IMR-90 (cell line): ENCODE measurements around the gene NDUFA7. TPM values are rescaled to one million over a fixed set of nuclear protein-coding genes. Genes with fewer than 3 reads are reported as not detected.

ENCODE experiments used
- ATAC-seq: fragments of 200-7000 bp; cut with Tn5 transposase; 2 replicates; pipeline ENCODE4 v1.9.1; 2020; ENCODE audit warnings: low read depth, mild to moderate bottlenecking, moderate library complexity
- BruUV-seq: library from RNA; stranded (reverse); fragments of 400-500 nt; replicated peaks from 2 replicates; lab custom pipeline; 2021; lab: Mats Ljungman, UMichigan
- CTCF ChIA-PET: fragments of 300-600 bp; formaldehyde crosslinking; extraction: SDS; loops from one replicate; lab custom pipeline; 2021; ENCODE audit warnings: antibody characterized with exemption; lab: Yijun Ruan, JAX
- POLR2A ChIA-PET: fragments of 300-600 bp; sonication (Branson Sonifier 250); formaldehyde crosslinking; loops from one replicate; lab custom pipeline; 2022; ENCODE audit warnings: antibody characterized with exemption; ENCODE audit not compliant: unreplicated experiment; lab: Charles Lee
- DNase-seq: peaks from one replicate; pipeline ENCODE4 v3.0.0; 2013
- H2AFZ ChIP-seq: replicated peaks from 2 replicates; pipeline ENCODE3; 2013; ENCODE audit warnings: low read length, mild to moderate bottlenecking; ENCODE audit not compliant: poor library complexity
- H2AK5ac ChIP-seq: 2 replicates; pipeline ENCODE4 v1.6.1; 2013; ENCODE audit warnings: low read depth, low read length, inconsistent platforms
- H2AK9ac ChIP-seq: replicated peaks from 2 replicates; pipeline ENCODE3; 2013; ENCODE audit warnings: mild to moderate bottlenecking, low read depth, low read length, moderate library complexity; ENCODE audit not compliant: poor library complexity
- H2BK120ac ChIP-seq: 2 replicates; pipeline ENCODE4 v1.6.1; 2013; ENCODE audit warnings: low read depth, low read length, inconsistent platforms
- H2BK15ac ChIP-seq: 3 replicates; pipeline ENCODE4 v1.6.1; 2013; ENCODE audit warnings: low read depth, low read length, inconsistent platforms
- H2BK20ac ChIP-seq: 2 replicates; pipeline ENCODE4 v1.6.1; 2013; ENCODE audit warnings: low read depth, mild to moderate bottlenecking, inconsistent platforms, low read length, moderate library complexity
- H2BK5ac ChIP-seq: 2 replicates; pipeline ENCODE4 v1.6.1; 2013; ENCODE audit warnings: mild to moderate bottlenecking, low read depth, low read length, inconsistent platforms; ENCODE audit not compliant: poor library complexity, severe bottlenecking
- H3K14ac ChIP-seq: replicated peaks from 2 replicates; pipeline ENCODE4 v1.6.1; 2013; ENCODE audit warnings: low read depth, low read length, inconsistent platforms
- H3K18ac ChIP-seq: 2 replicates; pipeline ENCODE4 v1.6.1; 2013; ENCODE audit warnings: low read depth, low read length, control low read depth
- H3K23ac ChIP-seq: 2 replicates; pipeline ENCODE4 v1.6.1; 2013; ENCODE audit warnings: low read depth, low read length, inconsistent platforms
- H3K27ac ChIP-seq: 2 replicates; pipeline ENCODE4 v1.5.1; 2013; ENCODE audit warnings: mild to moderate bottlenecking, control low read depth, low read length; ENCODE audit not compliant: insufficient read depth
- H3K27me3 ChIP-seq: 2 replicates; pipeline ENCODE4 v1.6.1; 2013; ENCODE audit warnings: low read length; ENCODE audit not compliant: control insufficient read depth, insufficient read depth
- H3K36me3 ChIP-seq: 2 replicates; pipeline ENCODE4 v1.6.1; 2013; ENCODE audit warnings: low read length, mixed read lengths; ENCODE audit not compliant: control insufficient read depth, insufficient read depth
- H3K4ac ChIP-seq: 2 replicates; pipeline ENCODE4 v1.6.1; 2013; ENCODE audit warnings: low read depth, low read length, inconsistent platforms
- H3K4me1 ChIP-seq: 2 replicates; pipeline ENCODE4 v1.6.1; 2013; ENCODE audit warnings: low read length, mixed read lengths; ENCODE audit not compliant: control insufficient read depth, insufficient read depth
- H3K4me2 ChIP-seq: 2 replicates; pipeline ENCODE4 v1.6.1; 2013; ENCODE audit warnings: low read depth, mild to moderate bottlenecking, control low read depth, low read length, moderate library complexity
- H3K4me3 ChIP-seq: 2 replicates; pipeline ENCODE4 v1.5.1; 2013; ENCODE audit warnings: low read depth, mild to moderate bottlenecking, control low read depth, low read length, moderate library complexity; ENCODE audit not compliant: insufficient read depth
- H3K56ac ChIP-seq: 2 replicates; pipeline ENCODE4 v1.6.1; 2013; ENCODE audit warnings: low read length, inconsistent platforms; ENCODE audit not compliant: insufficient read depth; ENCODE audit errors: extremely low read depth
- H3K79me1 ChIP-seq, 2 experiments: 2 replicates each; pipeline ENCODE4 v1.6.1; 2013; ENCODE audit warnings: low read length in 2 of 2, inconsistent platforms in 1 of 2, low read depth in 1 of 2
- H3K9ac ChIP-seq: 2 replicates; pipeline ENCODE4 v1.6.1; 2013; ENCODE audit warnings: low read depth, low read length, control low read depth
- H3K9me1 ChIP-seq: 2 replicates; pipeline ENCODE4 v1.6.1; 2013; ENCODE audit warnings: low read length, inconsistent platforms; ENCODE audit not compliant: insufficient read depth
- H3K9me3 ChIP-seq: 2 replicates; pipeline ENCODE4 v1.6.1; 2013; ENCODE audit warnings: low read length; ENCODE audit not compliant: control insufficient read depth, insufficient read depth
- H4K20me1 ChIP-seq: 2 replicates; pipeline ENCODE4 v1.6.1; 2013; ENCODE audit warnings: low read length, inconsistent platforms; ENCODE audit not compliant: insufficient read depth
- H4K5ac ChIP-seq: 2 replicates; pipeline ENCODE4 v1.6.1; 2013; ENCODE audit warnings: mild to moderate bottlenecking, low read depth, low read length, control low read depth
- H4K8ac ChIP-seq, 2 experiments: 2 replicates each; pipeline ENCODE4 v1.6.1; 2013; ENCODE audit warnings: low read depth in 2 of 2, low read length in 2 of 2, control low read depth in 1 of 2, inconsistent platforms in 1 of 2
- H4K91ac ChIP-seq: 2 replicates; pipeline ENCODE4 v1.6.1; 2013; ENCODE audit warnings: low read depth, low read length, inconsistent platforms; ENCODE audit not compliant: insufficient read depth
- RFX5 ChIP-seq: IDR thresholded peaks from 2 replicates; pipeline ENCODE4 v1.8.0; 2012; ENCODE audit warnings: low read depth, mild to moderate bottlenecking, low read length, moderate library complexity
- SMC3 ChIP-seq: fragments of 150-350 bp; IDR thresholded peaks from 2 replicates; pipeline ENCODE4 v1.6.1; 2016; ENCODE audit warnings: low read depth, mild to moderate bottlenecking, antibody characterized with exemption, low read length, moderate library complexity
- WGBS, 2 experiments: methylation state at CpG; one replicate each; pipeline versions ENCODE4 v1.1.5 to v1.1.7; 2013; ENCODE audit warnings: missing lambda C conversion rate in 2 of 2; ENCODE audit not compliant: insufficient read length in 1 of 2; ENCODE audit errors: extremely low coverage in 2 of 2; 5-methylcytosine and 5-hydroxymethylcytosine counted together
- dilution Hi-C: fragments of 300-500 bp; cut with HindIII; formaldehyde crosslinking; loops from one replicate; pipeline ENCODE4 v1.14.3; 2018; ENCODE audit warnings: low sequenced_read_pairs; ENCODE audit not compliant: unreplicated experiment
- in situ Hi-C: fragments of 300-500 bp; cut with MboI; formaldehyde crosslinking; loops from 3 replicates; pipeline ENCODE4 v1.14.3; 2019; ENCODE audit warnings: low sequenced_read_pairs, inconsistent platforms, mixed read lengths
- intact Hi-C: fragments of 100-400 bp; cut with micrococcal nuclease; formaldehyde crosslinking; loops from 2 replicates; pipeline ENCODE4 v1.10.0; 2022
- polyA plus RNA-seq, 3 experiments: library from polyadenylated mRNA; depleted of rRNA; stranded (reverse); fragments of >200 nt; gene quantifications; 2 replicates each; pipeline ENCODE4 v1.2.3, GENCODE V29; 2012; ENCODE audit warnings: low replicate concordance in 1 of 3
- total RNA-seq: library from RNA; depleted of rRNA; stranded (reverse); fragments of >200 nt; gene quantifications from 2 replicates; pipeline ENCODE4 v1.2.3, GENCODE V29; 2012

Gene NDUFA7
- total and polyA plus RNA-seq, 2 of the 4 experiments (the other 2 are of a cell fraction), result 20.6 to 50.7 TPM

DNA sequence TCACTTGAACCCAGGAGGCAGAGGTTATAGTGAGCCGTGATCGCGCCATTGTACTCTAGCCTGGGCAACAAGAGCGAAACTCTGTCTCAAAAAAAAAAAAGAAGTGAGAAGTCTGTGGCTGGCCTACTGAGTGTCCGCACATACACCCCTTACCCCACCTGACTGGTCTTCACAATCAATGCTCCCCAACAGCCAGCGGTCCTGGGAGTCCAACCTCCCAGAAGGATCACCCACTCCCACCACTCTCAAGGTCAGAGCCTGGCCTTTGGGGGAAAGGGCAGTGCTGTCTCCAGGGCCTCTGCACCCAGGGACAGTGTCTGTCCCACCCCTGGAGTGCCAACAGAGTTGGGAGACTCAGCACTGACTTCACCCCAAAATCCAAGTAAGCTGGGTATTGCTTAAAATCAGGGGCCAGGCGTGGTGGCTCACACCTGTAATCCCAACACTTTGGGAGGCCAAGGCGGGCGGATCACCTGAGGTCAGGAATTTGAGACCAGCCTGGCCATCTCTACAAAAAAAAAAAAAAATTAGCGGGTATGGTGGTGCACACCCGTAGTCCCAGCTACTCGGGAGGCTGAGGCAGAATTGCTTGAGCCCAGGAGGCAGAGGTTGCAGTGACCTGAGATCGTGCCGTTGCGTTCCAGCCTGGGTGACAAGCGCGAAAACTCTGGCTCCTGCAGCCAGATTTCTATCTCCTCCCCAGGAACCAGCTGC is 10.7 kb downstream of the NDUFA7 start:
- intact Hi-C loops (no loop called here), in situ Hi-C loops (no loop called here), dilution Hi-C loops (no loop called here)
- CTCF ChIA-PET, result interaction anchor here (0.6 to 0.9 kb wide), 2 partner anchors 9 to 123 kb away, joined by 3 to 5 read pairs; no protein-coding TSS in a partner anchor
- Histone ChIP-seq H3K4ac (no peak overlapping the region), H2AFZ (no peak overlapping the region), H3K27ac (no peak overlapping the region), H4K8ac (no peak overlapping the region), H4K91ac (no peak overlapping the region), H3K18ac (no peak overlapping the region), H2AK9ac (no peak overlapping the region), H3K4me2 (no peak overlapping the region), H3K79me1 (peaks cover 6 to 19% of the 10 kb centered on the region in 2 experiments; a peak in 3 of 4 replicates), H3K9me3 (no peaks in the 10 kb centered on the region), H2BK120ac (no peak overlapping the region), H3K27me3 (no peaks in the 10 kb centered on the region), H2BK5ac (no peak overlapping the region), H3K4me3 (no peak overlapping the region), H2AK5ac (no peak overlapping the region), H3K56ac (no peak overlapping the region; the same call in 1 of the 2 replicates), H4K5ac (no peak overlapping the region), H4K20me1 (no peaks in the 10 kb centered on the region), H2BK15ac (no peak overlapping the region), H3K9me1 (no peaks in the 10 kb centered on the region; the same call in 1 of the 2 replicates), H3K36me3 (peaks cover 24% of the 10 kb centered on the region), H3K9ac (no peak overlapping the region), H2BK20ac (no peak overlapping the region), H3K4me1 (peaks cover 5% of the 10 kb centered on the region), H3K23ac (no peak overlapping the region), H3K14ac (no peak overlapping the region)
- BruUV-seq, result no TSS peak
- no peak for TF ChIP-seq RFX5
- no peak for TF ChIP-seq SMC3
- DNase-seq (no peak), ATAC-seq (no peak)
- WGBS, 2 experiments, result 90% methylated on average over 4 of the region's 17 CpGs; no CpG with 5 or more reads in 1 of the 2 experiments
- POLR2A ChIA-PET, result no interaction called here
